Cerebellar cortex (tissue), 1 donor: ENCODE measurements around the gene FANCM.
A peak's percentile ranks its signal among the peaks of the same experiment; 100 is the strongest.

Experiments used
- DNase-seq: peaks from one replicate; pipeline ENCODE4 v3.0.0-alpha.2; 2015; ENCODE audit warnings: low spot score

The FANCM gene, protein sequence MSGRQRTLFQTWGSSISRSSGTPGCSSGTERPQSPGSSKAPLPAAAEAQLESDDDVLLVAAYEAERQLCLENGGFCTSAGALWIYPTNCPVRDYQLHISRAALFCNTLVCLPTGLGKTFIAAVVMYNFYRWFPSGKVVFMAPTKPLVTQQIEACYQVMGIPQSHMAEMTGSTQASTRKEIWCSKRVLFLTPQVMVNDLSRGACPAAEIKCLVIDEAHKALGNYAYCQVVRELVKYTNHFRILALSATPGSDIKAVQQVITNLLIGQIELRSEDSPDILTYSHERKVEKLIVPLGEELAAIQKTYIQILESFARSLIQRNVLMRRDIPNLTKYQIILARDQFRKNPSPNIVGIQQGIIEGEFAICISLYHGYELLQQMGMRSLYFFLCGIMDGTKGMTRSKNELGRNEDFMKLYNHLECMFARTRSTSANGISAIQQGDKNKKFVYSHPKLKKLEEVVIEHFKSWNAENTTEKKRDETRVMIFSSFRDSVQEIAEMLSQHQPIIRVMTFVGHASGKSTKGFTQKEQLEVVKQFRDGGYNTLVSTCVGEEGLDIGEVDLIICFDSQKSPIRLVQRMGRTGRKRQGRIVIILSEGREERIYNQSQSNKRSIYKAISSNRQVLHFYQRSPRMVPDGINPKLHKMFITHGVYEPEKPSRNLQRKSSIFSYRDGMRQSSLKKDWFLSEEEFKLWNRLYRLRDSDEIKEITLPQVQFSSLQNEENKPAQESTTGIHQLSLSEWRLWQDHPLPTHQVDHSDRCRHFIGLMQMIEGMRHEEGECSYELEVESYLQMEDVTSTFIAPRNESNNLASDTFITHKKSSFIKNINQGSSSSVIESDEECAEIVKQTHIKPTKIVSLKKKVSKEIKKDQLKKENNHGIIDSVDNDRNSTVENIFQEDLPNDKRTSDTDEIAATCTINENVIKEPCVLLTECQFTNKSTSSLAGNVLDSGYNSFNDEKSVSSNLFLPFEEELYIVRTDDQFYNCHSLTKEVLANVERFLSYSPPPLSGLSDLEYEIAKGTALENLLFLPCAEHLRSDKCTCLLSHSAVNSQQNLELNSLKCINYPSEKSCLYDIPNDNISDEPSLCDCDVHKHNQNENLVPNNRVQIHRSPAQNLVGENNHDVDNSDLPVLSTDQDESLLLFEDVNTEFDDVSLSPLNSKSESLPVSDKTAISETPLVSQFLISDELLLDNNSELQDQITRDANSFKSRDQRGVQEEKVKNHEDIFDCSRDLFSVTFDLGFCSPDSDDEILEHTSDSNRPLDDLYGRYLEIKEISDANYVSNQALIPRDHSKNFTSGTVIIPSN (N-terminal part only)

GRCh38 chr14:45135659-45136395, at the start of gene FANCM:
Gene FANCM (plus strand): TSS chr14:45135930. CDS start chr14:45136032, 102 bp downstream.
- peak; percentile 99 for DNase-seq

GRCh38 chr14:45089813-45090212, 45.9 kb upstream of the FANCM start:
- no peak for DNase-seq

- no peak for DNase-seq
Measured at GRCh38 chr14:45091710-45092109, 44.0 kb upstream of the FANCM start.

DNA sequence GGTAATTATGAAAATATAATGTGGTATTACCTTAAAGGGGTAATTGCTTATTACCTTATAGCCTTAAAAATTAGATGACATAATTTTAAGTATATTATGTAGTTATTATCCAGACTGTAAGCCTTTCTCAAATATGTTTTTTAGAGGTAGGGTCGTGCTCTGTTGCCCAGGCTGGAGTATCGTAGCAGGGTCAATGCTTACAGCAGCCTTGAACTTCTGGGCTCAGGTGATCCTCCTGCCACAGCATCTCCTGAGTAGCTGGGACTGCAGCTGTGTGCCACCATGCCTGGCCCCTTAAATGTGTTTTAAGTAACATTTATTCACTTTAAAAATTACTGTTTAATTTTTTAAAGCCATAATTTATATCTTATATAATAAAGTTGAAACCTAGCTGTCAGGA, 41.5 kb upstream of the FANCM start:
- DNase-seq: no peak

DNA sequence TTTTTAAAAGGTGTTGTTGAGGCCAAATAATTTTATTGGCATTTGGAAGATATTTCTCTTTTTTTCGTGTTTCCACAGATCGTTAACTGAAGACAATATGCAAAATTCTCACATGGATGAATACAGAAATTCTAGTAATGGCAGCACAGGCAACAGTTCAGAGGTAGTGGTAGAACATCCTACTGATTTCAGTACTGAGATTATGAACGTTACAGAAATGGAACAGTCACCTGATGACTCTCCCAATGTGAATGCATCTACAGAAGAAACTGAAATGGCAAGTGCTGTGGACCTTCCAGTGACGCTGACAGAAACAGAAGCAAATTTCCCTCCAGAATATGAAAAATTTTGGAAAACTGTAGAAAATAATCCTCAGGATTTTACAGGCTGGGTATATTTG, 40.6 kb upstream of the FANCM start:
- DNase-seq: no peak

DNA sequence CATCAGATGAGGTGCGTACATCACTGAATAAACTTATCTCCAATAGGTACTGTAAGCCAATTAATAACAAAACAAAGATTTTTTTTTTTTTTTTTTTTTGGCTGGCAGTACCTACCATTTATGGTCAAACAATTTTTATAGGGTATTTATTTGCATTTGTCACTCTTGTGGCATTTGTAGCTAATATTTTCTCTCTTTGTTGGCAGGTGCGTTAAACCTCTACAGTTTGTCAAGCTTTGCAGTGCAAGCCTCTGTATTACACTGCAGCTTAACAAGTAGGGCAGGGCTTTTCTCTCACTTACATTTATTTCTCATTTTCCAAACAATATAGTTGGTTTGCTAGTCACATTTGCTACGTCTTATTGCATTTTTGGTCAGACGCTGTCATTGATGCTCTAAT, 39.5 kb upstream of the FANCM start:
- DNase-seq: no peak

GRCh38 chr14:45103806-45104205, 31.9 kb upstream of the FANCM start:
- DNase-seq: no peak

GRCh38 chr14:45104561-45104960, 31.2 kb upstream of the FANCM start:
- no peak for DNase-seq

DNA sequence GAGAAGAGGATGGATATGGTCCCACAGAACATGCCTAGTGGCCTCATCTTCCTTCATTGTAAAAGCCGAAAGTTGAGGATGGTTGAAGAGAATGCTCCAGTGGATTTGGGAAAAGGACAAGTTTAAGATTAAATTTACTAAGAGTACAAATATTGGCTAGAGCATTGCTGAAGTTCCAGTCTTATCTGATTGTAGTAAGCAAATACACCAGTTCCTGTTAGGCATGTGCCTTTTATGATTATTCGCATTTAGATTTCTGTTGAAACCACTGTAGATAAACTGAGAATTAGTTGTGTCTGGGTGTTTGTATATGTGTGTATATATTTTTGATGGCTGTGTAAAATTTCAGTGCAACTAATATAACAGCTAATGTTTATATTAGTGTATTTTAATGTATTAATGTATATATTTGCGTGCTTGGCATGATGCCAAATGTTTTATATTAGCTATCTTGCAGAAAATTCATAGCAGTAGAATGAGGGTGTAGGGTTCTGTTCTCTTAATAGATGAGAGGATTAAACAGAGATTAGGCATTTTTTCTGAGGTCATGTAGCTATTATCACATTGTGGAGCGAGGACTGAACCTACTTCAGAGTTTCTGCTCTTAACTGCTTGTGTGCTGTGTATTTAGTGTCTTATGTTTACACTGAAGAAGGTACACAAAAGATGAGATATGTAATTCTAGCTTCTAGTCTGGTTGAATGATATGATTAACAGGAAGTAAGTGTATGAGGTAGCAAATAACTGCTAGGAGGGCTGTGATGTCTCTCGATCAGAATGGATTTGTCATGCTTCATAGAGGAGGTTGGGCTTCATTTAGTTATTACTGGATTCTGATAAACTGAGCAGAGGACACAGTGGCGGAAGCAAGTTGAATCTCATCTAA, 22.6 kb upstream of the FANCM start:
- no peak for DNase-seq

DNA sequence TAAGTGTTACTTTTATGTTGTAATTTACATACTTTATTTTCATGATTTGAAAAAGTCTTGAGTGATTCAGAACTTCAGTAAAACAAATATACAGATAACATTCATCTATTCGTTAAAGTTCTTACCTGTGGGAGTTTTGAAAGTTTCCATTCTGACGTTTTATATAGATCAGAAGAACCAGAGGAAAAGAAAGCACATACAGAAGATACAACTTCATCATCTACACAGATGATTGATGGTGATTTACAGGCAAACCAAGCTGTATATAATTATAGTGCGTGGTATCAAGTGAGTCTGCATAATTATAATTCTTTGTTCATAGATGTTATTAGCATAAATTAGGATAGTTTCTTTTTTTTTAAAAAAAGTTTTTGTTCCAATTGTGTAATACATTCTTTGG, 21.4 kb upstream of the FANCM start:
- no peak for DNase-seq

DNA sequence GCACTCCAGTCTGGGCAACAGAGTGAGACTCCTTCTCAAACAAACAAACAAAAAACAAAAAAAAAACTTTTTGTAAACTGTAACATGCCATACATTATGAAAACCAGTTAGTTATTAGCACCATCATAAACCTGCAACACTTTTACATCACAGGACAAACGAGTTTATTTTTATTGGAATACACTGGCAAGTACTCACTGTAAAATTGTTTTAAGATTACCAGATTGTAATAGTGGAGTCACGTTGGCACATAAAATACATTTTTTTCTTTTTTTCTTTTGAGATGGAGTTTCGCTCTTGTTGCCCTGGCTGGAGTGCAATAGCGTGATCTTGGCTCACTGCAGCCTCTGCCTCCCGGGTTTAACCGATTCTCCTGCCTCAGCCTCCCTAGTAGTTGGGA, 17.1 kb upstream of the FANCM start:
- DNase-seq: no peak

- DNase-seq: no peak
Measured at GRCh38 chr14:45120096-45120495, 15.6 kb upstream of the FANCM start.

DNA sequence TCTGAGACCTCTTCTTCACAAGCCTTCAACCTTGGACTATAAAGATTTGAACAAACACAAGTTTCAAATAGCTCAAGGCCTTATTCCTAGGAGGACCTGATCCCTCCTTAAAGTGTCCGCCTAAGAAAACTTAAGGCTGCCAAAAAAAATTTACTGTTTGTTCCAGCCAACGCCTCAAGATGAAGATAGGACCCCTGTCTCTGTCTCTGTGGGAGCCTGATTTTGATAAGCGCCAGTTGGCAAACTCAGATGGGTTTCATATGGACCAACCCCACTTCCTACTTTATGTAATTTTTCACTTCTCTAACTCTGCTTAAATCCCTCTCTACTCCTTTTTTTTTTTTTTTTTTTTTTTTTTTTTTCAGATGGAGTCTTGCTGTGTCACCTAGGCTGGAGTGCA, 12.5 kb upstream of the FANCM start:
- DNase-seq: no peak

DNA sequence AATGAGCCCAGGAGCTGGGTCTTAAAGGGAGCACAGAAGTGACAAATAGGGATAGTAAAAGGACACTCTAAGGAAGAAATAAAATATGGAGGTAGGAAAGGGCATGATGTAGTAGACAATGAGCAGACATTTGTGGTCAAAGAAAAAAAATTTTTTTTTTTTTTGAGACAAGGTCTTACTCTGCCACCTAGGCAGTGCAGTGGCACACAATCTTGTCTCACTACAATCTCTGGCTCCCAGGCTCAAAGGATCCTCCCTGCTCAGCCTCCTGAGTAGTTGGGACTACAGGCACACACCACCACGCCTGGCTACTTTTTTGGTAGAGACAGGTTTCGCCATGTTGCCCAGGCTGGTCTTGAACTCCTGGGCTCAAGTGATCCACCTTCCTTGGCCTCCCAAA, 10.0 kb upstream of the FANCM start:
- no peak for DNase-seq

DNA sequence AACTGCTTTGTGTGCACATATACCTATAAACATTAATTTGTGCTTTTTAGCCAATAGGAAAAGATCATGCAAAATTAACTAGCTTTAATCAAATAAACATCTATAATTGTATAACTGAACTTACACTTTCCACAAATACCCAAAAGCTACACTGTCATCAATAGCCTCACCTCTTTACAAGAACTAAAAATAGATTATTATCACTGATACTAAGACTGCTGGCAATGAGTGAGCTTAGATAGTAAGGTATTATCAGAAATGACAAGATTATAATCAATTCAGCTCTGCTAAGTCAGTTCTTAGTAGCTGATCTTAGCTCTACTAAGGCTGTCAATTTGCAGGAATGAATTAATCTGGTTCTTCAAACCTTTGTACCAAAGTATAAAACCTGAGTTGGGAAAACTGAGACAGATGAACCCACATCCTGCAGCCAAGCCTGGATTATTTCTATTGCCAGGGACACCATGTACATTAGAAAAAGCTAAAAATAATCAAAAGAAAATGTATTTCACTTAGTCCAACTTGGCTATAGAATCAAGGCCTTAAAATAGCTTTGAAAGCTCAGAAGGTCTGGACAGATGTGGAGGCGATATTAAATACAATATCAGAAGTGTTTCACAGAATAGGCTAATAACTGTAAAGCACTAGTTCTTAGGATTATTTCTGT, 6.6 kb upstream of the FANCM start:
- DNase-seq: no peak

GRCh38 chr14:45133683-45134050, 2.1 kb upstream of the FANCM start:
- no peak for DNase-seq

- DNase-seq: peak; percentile 100
Measured at GRCh38 chr14:45134051-45134958, 1.4 kb upstream of the FANCM start, which contains the start of gene FKBP3. Gene FKBP3 (minus strand): TSS chr14:45134481. CDS start chr14:45134456, 25 bp downstream.

DNA sequence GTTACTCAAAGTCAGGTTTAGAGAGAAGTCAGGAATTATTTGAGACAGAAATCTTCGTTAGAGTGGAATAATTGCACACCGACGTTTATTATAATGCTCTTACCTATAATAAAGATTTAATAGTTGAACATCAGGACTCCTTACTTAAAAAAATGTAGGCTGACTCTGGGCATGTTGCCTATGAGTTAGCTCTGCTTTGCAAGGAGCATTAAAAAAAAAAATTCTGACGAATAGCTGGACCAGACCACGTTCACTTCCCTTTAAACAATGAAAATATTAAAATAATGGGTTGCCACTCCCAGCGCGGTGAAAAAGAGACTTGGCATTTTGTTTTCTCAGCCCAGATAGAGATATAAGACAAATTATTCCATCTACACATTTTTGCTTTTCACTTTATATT, 574 bp upstream of the FANCM start:
- DNase-seq: no peak

DNA sequence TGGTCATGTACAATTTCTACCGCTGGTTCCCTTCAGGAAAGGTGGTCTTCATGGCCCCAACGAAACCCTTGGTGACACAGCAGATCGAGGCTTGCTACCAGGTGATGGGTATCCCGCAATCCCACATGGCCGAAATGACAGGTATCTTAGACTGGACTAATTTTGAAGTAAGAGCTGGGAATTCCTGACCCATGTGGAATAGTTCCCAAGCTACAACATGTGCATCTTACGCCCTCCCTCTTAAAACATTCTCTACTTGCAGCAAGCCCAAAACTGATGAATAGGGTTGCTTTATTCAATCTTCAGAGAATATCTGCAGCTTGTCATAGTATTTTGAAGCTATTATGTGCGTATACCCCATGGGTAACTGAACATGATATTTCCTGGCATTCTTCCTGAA, 669 bp downstream of the FANCM start:
- DNase-seq: peak; percentile 16
